GM12872 (cell line): ENCODE data around the gene CACNA2D3.

Source experiments
- CTCF ChIP-seq: IDR thresholded peaks from 3 replicates; pipeline ENCODE4 v1.5.1; 2011; ENCODE audit warnings: low read depth, mild to moderate bottlenecking, low read length, moderate library complexity; ENCODE audit not compliant: insufficient read depth

CACNA2D3 gene

GRCh38 chr3:55006244-55006676, 883.9 kb downstream of the CACNA2D3 start:
- no peak for TF ChIP-seq CTCF

GRCh38 chr3:55007971-55008370, 885.6 kb downstream of the CACNA2D3 start:
- TF ChIP-seq CTCF, result no peak

- TF ChIP-seq CTCF, result no peak
Measured at GRCh38 chr3:55009372-55009771, 887.0 kb downstream of the CACNA2D3 start.

GRCh38 chr3:55012091-55012490, 889.7 kb downstream of the CACNA2D3 start:
- no peak for TF ChIP-seq CTCF

- no peak for TF ChIP-seq CTCF
Measured at GRCh38 chr3:55013145-55013925, 891.0 kb downstream of the CACNA2D3 start.

- TF ChIP-seq CTCF, result no peak
Measured at GRCh38 chr3:55014081-55014480, 891.7 kb downstream of the CACNA2D3 start.

GRCh38 chr3:55014906-55015305, 892.6 kb downstream of the CACNA2D3 start:
- TF ChIP-seq CTCF, result no peak

- no peak for TF ChIP-seq CTCF
Measured at GRCh38 chr3:55017876-55018275, 895.5 kb downstream of the CACNA2D3 start.
